Hematopoietic multipotent progenitor cell treated with erythropoietin and hydrocortisone succinate and interleukin-3 and kit ligand, for 6 days (in vitro differentiated cells): ENCODE measurements around the gene KRR1.

ENCODE experiments used
- DNase-seq: peaks from one replicate; pipeline ENCODE4 v3.0.0-alpha.2; 2015

The KRR1 gene

DNA sequence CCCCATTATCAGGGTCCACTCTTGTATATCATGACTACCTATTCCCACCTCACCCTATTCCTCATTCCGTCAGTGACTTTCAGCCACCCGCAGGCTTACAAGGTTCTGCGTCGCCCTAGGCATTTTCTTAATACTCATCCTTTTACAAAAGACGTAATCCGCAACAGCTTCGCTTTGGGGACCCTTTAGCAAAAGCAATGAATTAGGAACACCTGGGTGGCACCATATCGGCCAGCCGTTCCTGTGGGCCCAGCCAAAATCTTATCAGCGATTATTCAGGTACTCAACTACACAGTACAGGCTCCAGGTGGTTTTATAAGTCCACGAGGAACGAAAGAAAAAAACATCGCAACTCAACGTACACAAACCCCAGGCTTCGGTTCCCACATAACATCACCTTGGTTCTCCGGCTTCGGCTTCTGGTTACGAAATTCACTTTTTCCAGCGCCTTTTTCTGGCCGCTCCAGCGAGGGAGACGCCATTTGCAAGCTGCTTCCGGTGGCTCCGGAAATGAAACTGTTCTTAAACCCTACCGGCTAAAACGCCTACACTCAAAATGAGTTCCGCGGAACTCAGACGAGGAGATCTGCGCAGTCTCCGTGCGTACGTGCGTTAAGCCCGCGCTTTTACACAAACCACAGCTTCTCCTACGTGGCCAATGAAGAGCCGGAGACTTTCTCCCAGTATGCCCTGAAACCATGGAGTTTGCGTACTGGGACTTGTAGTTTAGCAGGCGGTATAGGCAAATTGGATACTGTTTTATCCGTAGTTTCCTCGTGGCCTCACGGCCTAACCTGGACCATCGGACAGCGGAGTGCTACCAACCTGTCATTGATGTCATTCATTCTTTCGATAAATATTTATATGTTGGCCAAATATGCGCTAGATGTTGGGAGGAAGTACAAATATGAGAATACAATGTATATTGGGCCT is at the start of gene KRR1:
Gene KRR1, minus strand, starts transcription at position 494 of the 933 bp plus-strand sequence. Its CDS starts 12 bp downstream, at position 482.
- peak; percentile 99 for DNase-seq

DNA sequence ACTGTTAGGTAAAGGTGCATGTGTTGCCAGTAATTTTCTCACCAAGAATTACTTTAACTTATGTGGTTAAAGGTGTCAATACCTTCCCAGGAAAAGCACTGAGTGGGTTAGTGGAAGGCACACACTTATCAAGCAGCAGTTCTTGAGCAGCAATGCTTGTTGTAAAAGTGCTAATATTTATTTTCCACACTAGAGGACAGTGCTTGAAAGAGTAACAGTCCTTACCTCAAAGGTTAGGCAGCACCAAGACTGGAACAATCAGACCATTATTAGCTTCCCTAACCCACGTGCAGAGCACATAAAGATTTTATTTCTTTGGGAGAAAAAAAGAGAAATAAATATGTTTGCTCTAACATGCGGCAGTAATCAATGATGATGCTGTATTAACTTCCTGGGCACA is 48.8 kb upstream of the KRR1 start:
- DNase-seq, result no peak

DNA sequence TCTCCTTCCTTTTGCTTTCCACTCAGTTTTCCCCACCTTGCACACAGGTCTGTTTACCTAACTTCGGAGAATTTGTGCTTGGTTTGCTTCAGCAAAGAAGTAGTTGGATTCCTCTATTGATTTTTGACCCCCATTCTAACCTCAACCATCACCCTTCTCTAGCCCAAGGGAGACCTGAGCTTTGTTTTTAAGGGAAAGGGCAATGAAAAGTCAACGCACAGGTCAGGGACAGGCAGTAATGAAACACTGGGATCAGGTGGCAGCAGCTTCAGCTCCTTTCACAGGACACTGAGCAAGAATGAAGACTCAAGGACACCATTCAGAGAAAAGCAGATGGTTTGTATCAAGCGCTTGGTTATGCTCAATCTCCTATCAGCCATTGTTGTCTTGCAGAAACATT is 46.9 kb upstream of the KRR1 start:
- DNase-seq, result no peak

DNA sequence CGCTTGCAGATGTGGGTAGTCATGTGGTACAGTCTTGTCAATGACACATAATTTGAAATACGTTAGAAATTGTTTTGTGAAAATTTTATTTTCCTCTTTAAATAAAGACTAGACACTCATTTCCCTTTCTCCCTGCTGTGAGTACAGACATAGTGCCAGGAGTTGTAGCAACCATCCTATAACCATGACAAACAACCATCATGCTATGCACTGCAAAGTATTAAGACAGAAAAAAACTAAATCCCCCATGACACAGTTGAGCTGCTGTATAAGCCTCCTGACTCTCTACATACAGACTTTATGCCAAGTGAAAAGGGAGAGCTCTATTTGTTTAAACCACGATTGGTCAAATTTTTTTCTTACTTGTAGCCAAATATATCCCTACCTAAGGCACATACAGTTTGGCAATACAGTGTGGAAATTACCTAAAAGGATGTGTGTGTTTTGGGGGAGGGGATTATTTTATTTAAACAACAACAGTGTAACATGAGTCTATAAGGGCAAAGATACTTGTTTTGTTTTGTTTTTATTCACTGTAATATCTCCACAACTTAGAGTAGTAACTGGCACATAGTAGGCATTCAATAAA is 45.0 kb upstream of the KRR1 start:
- no peak for DNase-seq

DNA sequence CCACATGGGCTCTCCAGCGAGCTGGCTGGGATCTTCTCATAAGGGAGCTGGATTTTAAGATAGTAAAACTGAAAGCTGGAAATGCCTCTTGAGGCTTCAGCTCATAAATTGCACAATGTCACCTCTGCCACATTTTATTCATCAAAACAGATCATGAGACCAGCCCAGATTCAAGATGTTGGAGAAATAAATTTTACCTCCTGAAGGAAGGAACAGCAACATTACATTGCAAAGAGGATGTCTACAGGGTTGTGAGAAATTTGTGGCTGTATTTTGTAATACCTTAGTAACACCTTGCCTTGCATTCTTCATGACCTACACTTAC is 43.1 kb upstream of the KRR1 start:
- DNase-seq, result no peak

DNA sequence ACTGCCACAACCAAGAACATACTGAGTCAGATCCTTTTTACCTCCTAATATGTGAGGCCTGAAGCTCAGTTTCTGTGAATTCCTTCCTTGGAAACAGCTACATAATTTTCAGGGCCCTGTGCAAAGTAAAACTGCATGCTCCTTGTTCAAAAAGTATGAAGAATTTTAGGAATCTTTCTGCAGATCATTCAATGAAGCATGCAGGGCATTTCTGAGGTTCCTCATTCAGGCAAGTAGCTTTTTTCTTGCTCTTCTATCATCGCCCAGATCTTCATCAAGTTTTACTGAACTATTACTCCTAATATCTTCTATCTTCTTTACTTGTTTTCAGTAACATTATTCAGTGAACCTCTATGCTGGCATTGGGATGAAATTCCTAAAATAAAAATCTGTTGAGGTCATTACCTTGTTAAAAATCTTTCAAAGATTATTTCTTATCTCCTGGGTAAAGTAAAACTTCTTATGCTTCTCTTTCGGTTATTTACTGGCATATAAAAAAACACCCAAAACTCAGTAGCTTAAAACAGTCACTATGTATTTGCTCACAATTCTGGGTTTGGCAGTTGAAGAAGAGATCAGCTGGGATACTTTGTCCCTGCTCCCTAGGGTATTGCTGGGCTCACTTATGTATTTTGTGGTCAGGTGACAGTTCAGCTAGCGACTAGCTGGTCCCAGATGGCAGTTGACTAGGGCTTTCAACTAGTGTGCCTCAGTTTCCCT is 42.6 kb upstream of the KRR1 start:
- DNase-seq, result no peak

DNA sequence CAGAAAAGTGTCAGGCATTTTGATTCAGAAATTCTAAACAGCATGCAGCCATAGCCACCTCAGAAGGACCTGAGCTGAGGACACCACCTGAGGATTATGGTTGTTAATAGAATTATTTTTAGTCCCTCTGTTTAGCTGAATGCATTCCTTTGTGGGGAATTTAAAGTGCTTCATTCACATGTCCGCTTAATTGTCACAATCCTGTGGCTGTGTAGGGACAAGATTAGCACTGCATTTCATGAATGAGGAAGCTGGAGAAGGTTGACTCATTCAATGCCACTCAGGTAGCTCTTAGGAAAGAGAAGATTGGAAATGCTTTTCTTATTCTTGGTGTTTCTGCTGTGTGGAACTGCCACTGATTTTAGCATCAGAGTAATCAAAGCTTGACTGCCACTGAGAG is 42.0 kb upstream of the KRR1 start:
- no peak for DNase-seq

DNA sequence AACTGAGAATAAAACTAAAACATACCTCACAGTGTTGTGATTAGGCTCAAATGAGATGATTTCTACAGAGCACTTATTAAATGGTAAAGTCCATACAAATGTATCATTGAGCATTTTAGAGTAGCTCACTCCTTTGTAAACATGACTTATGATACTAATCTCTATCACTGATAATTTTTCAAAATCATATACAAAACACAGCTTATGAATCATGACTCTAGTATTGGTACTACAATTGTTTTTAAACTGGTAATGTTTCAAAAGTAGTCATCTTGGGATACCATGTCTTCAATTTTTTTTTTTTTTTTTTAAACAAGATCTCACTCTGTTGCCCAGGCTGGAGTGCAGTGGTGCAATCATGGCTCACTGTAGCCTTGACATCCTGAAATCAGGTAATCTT is 40.1 kb upstream of the KRR1 start:
- no peak for DNase-seq

DNA sequence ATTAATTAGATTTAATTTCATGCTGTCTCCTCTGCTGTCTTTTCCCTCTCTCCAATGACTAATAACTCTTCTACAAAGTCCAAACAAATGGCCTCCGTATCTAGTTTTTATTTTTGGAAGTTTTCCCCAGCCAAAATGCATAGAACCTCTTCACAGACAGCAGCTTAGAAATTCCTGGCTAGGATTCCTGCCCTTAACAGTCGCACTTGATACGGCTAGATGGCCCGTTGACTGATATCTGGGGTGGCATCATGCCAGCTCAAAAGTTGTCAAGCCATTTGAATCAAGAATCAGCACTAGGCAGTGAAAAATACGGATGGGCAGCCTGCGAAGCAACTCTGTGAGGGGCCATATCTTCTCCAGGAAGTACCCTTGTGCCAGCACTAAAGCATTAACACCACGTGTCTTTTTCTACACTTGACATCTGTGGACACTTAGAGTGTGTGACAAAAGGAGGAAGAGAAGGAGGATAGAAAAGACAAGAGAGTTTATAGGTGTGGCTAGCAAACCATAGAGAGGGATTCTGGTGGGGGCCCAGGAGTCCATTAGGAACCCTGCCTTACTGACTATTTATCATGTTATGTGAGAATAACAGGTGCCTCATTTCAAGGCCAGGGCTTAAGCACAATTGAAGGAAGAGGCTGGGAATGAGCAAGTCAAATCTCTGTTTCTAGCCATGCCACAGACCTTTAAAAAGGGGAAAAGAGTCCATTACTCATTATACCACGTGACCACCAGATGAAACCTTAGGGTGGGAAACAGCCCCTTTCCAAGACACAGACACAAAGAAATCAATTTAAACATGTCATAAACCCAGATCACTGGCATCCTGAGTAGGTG is 39.2 kb upstream of the KRR1 start:
- no peak for DNase-seq

DNA sequence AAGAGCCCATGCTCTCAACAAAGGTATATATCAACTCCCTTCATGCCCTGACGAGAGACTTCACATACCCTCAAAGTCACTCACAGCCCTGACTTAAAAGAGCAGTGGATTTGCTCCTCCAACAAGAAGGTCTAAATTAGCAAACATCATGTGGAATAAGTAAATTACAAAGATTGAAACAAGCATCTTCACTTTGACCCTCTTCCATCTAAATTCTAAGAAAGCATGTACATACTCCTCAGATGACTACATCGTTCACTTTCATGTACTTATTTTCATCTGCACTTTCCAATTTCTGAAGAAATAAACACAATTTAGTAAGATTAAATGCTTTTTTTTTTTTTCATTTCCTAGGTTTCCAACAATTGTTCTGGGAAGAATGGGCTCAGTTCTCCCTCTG is 38.6 kb upstream of the KRR1 start:
- no peak for DNase-seq

DNA sequence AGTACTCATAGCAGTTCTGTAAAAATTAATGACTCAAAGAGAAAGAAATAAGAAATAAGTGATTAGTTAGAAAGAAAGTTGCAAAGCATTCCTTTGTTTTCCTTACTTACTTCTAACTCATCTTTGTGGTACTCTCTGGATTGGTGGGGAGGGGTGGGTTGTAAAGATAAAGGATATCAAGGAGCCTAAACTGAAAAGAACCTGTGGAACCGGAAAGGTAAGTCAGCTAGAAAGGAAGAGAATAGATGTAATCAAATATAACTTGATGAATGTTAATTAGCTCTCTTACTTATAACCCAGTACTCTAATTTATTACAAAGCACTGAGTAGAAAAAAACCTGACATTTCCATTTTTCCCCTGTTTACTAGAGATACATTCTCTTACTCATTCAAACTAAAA is 37.5 kb upstream of the KRR1 start:
- DNase-seq, result no peak

DNA sequence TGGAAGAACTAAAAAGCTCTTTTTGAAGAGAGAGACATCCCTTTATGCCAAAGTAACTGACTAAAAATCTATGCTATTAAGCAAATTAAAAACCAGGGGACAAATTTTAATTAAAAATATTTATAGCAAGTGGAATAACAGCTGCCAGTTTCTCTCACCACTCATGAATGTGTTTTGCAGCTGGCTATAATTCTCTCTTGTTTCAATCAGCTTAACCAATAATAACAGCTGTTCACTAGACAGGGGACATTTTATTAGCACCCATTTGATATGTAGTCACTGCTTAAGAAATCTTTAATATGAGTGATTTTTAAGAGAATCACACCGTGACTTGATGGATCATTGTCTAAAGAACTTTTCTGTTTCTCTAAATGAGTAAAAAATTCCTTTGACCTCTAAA is 34.2 kb upstream of the KRR1 start:
- DNase-seq, result no peak

DNA sequence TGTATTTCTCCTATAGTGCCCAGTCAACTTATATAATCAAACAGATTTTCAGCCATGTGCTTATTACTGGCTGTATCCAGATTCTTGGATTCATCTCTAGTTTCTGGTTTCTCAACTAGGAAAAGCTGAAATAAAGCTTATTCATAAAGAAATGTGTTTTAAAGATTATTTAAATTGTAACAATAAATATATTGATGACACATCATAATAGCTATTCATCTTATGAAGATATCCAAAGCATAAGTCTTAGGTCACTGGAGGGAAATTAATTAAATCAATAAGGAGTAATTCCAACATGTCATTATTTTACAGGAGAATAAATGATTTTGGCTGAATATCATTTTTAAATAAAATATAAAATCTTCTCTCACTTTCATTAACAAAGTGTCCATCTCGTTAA is 32.1 kb upstream of the KRR1 start:
- no peak for DNase-seq

DNA sequence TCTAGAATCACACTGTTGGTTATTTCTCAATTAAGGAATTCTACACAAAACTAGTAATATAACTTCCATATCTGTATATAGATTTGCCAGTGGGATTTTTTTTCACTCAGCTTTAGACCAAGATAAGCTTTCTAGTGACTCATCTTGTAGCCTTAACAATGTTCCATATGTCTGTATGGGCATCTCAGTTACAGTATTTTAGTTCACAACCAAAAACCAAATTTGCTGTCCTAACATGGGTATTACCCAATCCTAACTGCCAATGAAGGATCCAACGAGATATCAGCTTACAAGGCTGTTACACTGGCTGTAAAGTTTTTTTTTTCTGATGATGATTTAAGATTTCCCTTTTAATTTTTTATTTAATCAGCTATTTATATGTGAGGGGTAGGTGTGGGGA is 31.5 kb upstream of the KRR1 start:
- no peak for DNase-seq

DNA sequence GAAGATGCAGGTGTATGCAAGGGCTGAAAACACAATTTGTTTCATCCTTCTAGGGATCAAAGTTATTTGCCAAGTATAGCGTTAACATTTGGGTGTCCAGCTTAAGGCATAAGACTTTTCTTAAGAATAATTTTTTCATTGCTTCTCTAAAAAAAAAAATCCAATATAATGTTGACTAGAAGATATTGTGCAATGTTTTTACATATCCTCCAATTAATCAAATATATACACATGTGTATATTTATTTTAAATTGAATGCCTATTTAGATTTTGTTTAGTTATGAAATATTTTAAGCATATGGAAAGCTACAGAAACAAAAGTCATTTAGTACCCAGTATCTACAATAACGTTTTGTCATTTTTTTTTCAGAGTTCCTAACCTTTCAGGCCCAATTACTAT is 28.5 kb upstream of the KRR1 start:
- DNase-seq, result no peak

DNA sequence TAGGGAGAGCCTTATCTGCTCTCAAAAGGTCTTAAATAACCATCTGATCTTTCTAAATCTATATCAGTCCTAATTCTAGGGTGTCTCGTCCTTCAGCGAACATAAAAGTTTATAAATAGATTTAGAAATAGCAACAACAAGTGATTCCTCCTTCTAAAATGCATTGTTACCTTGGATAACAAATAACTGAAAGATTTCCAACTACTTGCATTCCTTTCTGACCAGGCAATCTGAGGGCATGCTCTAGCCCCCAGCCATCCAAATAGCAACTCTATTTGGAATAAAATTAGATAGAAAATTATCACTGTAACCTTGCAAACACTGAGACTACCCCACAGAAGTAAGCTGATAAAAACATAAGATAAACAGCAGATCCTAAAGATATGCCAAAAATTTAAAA is 21.8 kb upstream of the KRR1 start:
- DNase-seq, result no peak

DNA sequence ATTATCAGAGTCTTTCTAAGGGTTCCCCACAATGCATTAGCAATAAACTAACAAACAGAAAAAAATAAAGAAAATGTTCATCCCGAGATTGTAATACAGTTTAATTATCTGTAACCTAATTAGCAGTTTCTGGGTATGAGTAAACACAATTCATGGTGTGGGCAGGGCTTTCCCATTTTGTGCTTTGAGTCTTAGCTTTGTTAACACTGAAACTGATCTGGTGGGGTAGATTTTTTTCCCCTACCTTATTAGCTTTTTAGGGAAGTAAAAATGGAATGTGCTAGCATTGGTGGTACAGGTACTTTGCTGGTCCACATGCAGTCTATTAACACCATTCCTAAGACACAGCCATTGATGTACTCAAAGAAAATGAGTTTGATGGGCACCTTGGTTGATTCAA is 18.4 kb upstream of the KRR1 start:
- DNase-seq, result no peak

DNA sequence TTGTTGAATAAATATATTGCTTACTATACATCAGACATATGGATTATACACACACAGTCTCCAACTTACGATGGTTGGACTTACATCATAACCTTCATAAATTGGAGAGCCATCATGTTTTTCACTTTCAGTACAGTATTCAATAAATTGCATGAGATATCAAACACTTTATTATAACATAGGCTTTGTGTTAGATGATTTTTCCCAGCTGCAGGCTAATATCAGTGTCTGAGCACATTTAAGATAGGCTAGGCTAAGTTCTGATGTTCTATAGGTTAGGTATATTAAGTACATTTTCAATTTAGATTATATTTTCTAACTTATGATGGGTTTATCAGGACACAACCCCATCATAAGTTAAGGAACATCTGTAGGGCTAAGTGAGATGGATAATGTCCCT is 17.9 kb upstream of the KRR1 start:
- no peak for DNase-seq

DNA sequence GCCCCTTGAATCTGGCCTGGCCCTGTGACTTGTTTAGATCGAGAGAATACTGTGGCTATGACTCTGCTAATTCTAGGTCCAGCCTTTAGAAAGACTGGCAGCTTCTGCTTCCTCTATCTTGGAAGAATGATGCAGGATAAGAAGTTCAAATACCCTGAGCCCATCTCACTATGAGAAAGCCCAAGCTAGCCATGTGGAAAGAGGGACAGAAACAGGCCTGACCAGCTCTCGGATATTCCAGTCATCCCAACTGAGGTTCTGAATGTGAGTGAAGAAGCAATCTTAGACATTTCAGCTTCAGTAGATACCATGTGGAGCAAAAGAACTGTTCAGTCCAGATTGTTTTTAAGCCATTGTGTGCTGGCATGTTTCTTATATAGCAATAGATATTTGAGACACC is 17.3 kb upstream of the KRR1 start:
- DNase-seq, result no peak

DNA sequence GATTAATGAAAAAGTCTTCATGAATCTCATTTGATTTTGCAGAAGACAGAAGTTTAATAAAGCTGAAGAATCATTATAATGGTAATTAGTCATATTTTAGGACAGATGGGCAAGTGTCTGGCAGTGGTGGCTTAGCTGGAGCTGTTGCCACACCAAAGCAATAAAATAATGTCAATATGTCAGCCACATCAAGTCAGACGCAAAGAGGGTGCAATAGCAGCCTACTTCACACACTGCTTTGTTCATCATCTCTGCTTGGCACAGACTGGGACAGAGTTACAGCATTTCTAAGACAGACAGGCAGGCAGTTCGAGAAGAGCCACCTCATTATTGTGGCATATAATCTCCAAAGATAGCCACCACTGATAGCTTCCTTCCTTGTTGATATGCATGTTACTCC is 16.9 kb upstream of the KRR1 start:
- DNase-seq, result no peak

DNA sequence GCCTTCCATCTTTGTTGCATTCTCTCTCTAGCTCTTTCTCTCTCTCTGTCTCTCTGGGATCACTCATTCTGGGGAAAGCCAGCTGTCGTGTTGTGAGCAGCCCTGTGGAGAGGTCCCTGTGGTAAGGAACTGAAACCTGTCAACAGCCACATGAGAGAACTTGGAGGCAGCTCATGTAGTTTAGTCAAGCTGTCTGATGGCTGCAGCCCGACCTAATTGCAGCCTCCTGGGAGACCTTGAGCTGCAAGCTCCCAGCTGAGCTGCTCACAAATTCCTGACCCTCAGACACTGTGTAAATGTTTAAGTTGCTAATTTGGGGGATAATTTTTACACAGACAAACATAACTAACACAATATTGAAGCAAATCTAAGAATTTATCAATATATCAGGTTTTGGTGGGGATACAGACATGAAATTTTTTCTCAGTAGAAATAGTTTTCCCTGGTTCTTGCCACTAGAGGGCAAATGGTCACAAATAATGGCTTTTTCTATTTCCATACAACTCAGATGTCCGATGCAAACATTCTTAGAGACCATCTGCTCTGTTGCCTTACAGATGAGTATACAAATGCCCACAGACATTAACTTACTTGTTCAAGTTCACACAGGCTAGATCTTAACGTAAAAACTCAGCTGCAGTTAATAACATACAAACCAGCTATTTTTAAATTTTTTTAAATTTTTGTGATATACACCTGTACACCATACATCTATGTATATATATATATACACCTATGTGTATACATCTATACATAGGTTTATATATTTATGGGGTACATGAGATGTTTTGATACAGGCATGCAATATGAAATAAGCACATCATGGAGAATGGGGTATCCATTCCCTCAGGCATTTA is 15.5 kb upstream of the KRR1 start:
- DNase-seq, result peak; percentile 74

DNA sequence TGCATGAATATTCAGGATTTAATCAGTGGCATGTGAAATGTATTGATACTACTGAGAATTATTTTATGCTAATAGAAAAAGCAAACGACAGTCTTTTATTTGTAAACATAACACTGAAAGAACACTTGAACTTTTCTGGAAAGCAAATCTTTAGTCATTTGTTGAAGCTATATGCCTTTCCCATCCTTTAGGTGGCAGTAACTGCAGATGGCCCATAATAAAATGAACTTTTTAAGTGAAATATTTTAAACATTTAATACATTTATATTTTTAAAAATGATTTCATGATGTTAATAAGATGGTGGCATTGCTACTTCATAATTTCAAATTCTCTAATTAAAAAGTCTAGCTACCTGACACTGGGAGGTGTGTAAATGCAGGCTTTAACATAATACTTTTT is 13.9 kb upstream of the KRR1 start:
- no peak for DNase-seq
